HepG2 (cell line): Measurements from ENCODE around the gene SEC14L1. TPM values are rescaled to one million over a fixed set of nuclear protein-coding genes. Genes with fewer than 3 reads are reported as not detected.

ENCODE experiments used
- ATAC-seq: fragments of 200-7000 bp; cut with Tn5 transposase; 3 replicates; pipeline ENCODE4 v1.9.1; 2020; ENCODE audit warnings: mild to moderate bottlenecking, moderate library complexity
- BruUV-seq: library from RNA; stranded (reverse); fragments of 400-500 nt; replicated peaks from 2 replicates; lab custom pipeline; 2021; lab: Mats Ljungman, UMichigan
- CTCF ChIA-PET: fragments of 300-600 bp; formaldehyde crosslinking; extraction: SDS; loops from one replicate; lab custom pipeline; 2021; ENCODE audit warnings: low total read pairs, inconsistent platforms, low intra/inter-chr PET ratio; lab: Yijun Ruan, JAX
- POLR2A ChIA-PET: fragments of 350-600 bp; sonication (Branson Sonifier 250); formaldehyde crosslinking; loops from one replicate; lab custom pipeline; 2020; ENCODE audit warnings: antibody characterized with exemption, inconsistent platforms; lab: Yijun Ruan, JAX
- DNase-seq: peaks from one replicate; pipeline ENCODE4 v3.0.0-alpha.2; 2015; ENCODE audit warnings: low spot score
- FAIRE-seq: peaks from 3 replicates; lab custom pipeline; 2011; peaks lifted over from hg19 to GRCh38; lab: Jason Lieb, UNC
- H2AFZ ChIP-seq: one replicate; pipeline ENCODE4 v1.6.1; 2011; ENCODE audit warnings: low read length, inconsistent platforms
- H3K27ac ChIP-seq: fragments of 300-600 bp; 3 replicates; pipeline ENCODE4 v1.8.0; 2011; ENCODE audit warnings: mixed run types, mild to moderate bottlenecking, mixed read lengths, low read length, inconsistent platforms; ENCODE audit not compliant: insufficient read depth; ENCODE audit errors: extremely low read length
- H3K27me3 ChIP-seq, 2 experiments: fragments of 200-600 bp in 1 of 2; 2 replicates in 1 of 2; 3 replicates in 1 of 2; pipeline versions ENCODE4 v1.6.0 to v1.8.0; 2011; ENCODE audit warnings: low read length in 2 of 2, mild to moderate bottlenecking in 2 of 2, moderate library complexity in 2 of 2, inconsistent platforms in 1 of 2; ENCODE audit not compliant: insufficient read depth in 2 of 2, control insufficient read depth in 1 of 2
- H3K36me3 ChIP-seq, 2 experiments: fragments of 200-600 bp in 1 of 2; replicated peaks in 1 of 2; 2 replicates in 1 of 2; 3 replicates in 1 of 2; pipeline versions ENCODE4 v1.5.1 to v1.8.0; 2011; ENCODE audit warnings: low read length in 2 of 2, inconsistent platforms in 1 of 2; ENCODE audit not compliant: insufficient read depth in 2 of 2, control insufficient read depth in 1 of 2
- H3K4me1 ChIP-seq: 2 replicates; pipeline ENCODE4 v1.5.1; 2012; ENCODE audit warnings: low read length, inconsistent platforms; ENCODE audit not compliant: insufficient read depth
- H3K4me2 ChIP-seq: 2 replicates; pipeline ENCODE4 v1.6.0; 2011; ENCODE audit warnings: low read depth, low read length, inconsistent platforms
- H3K4me3 ChIP-seq, 3 experiments: fragments of 200-600 bp in 1 of 3; sonication (generic), shearing (Covaris generic) in 1 of 3; replicated peaks in 1 of 3; 2 replicates each; pipeline ENCODE4 v1.5.1; 2011 to 2016; ENCODE audit warnings: low read length in 3 of 3, inconsistent platforms in 2 of 3, low read depth in 2 of 3, mild to moderate bottlenecking in 2 of 3, control low read depth in 1 of 3, mixed read lengths in 1 of 3; ENCODE audit not compliant: insufficient read depth in 1 of 3
- H3K79me2 ChIP-seq: one replicate; pipeline ENCODE4 v1.6.1; 2011; ENCODE audit warnings: low read length, inconsistent platforms; ENCODE audit not compliant: insufficient read depth
- H3K9ac ChIP-seq: 2 replicates; pipeline ENCODE4 v1.6.0; 2011; ENCODE audit warnings: mild to moderate bottlenecking, low read depth, low read length, inconsistent platforms; ENCODE audit not compliant: insufficient read depth
- H3K9me3 ChIP-seq: 2 replicates; pipeline ENCODE4 v1.5.1; 2012; ENCODE audit warnings: mild to moderate bottlenecking, low read length
- H4K20me1 ChIP-seq: 2 replicates; pipeline ENCODE4 v1.6.0; 2011; ENCODE audit warnings: inconsistent platforms, mild to moderate bottlenecking, low read length, moderate library complexity; ENCODE audit not compliant: insufficient read depth
- ARNT2 ChIP-seq: sonication (generic); formaldehyde crosslinking; IDR thresholded peaks from 2 replicates; pipeline ENCODE4 v1.8.0; 2022; ENCODE audit warnings: mild to moderate bottlenecking, low read depth, missing genetic modification reagents, moderate library complexity
- ATM ChIP-seq: fragments of 450-650 bp; IDR thresholded peaks from 2 replicates; pipeline ENCODE4 v1.7.1; 2017; ENCODE audit warnings: mild to moderate bottlenecking, borderline replicate concordance
- HNRNPK ChIP-seq: fragments of 200-400 bp; formaldehyde crosslinking; IDR thresholded peaks from 2 replicates; pipeline ENCODE4 v1.6.1; 2018; ENCODE audit warnings: low read length, low read depth, moderate library complexity, mild to moderate bottlenecking; ENCODE audit not compliant: poor library complexity, severe bottlenecking
- MAFK ChIP-seq, 2 experiments: IDR thresholded peaks in 1 of 2; conservative IDR thresholded peaks in 1 of 2; 2 replicates each; pipeline ENCODE4 v1.6.1; 2011; ENCODE audit warnings: improper control_type of control experiment in 2 of 2, low read length in 2 of 2
- PRMT3 ChIP-seq: sonication (generic); formaldehyde crosslinking; IDR thresholded peaks from 2 replicates; pipeline ENCODE4 v1.8.1; 2022; ENCODE audit warnings: low read depth, mild to moderate bottlenecking, moderate library complexity, missing genetic modification reagents, borderline replicate concordance
- WGBS: methylation state at CpG from one replicate; pipeline ENCODE4 v1.1.6; 2017; ENCODE audit warnings: low lambda C conversion rate; 5-methylcytosine and 5-hydroxymethylcytosine counted together
- in situ Hi-C: cut with HindIII; loops from 2 replicates; pipeline ENCODE4 v1.10.0; 2017; ENCODE audit warnings: low pct_unique_long_range_greater_than_20kb; ENCODE audit not compliant: extremely low pct_ligation_motif_present
- intact Hi-C: fragments of 100-400 bp; cut with micrococcal nuclease; formaldehyde crosslinking; loops from one replicate; pipeline ENCODE4 v1.10.0; 2022; ENCODE audit not compliant: unreplicated experiment
- polyA plus RNA-seq, 8 experiments: library from polyadenylated mRNA; depleted of rRNA in 3 of 8; stranded (reverse) in 7 of 8; unstranded in 1 of 8; fragments of >200 nt; fragmentation: Illumina TruSeq in 4 of 8; extraction: Trizol in 4 of 8; gene quantifications; 2 replicates each; pipeline versions ENCODE4 v1.2.1 to v1.2.3, GENCODE V29; 2011 to 2016; ENCODE audit warnings: low read depth in 4 of 8, missing spikeins in 1 of 8, mixed read lengths in 1 of 8; ENCODE audit not compliant: insufficient read depth in 1 of 8
- total RNA-seq, 5 experiments: library from RNA; depleted of rRNA; stranded (reverse); fragments of >200 nt; fragmentation: Illumina TruSeq; extraction: Trizol; gene quantifications; 2 replicates each; pipeline ENCODE4 v1.2.3, GENCODE V29; 2016; ENCODE audit warnings: low read depth in 1 of 5
- TF ChIP-seq, protein P1 (sequence below): IDR thresholded peaks from 2 replicates; pipeline ENCODE4 v1.6.1; 2016; ENCODE audit warnings: missing compliant biosample characterization, missing genetic modification reagents, borderline replicate concordance
- TF ChIP-seq, protein P2 (sequence below): sonication (generic); formaldehyde crosslinking; conservative IDR thresholded peaks from 2 replicates; pipeline ENCODE4 v1.8.0; 2022; ENCODE audit warnings: mild to moderate bottlenecking, moderate library complexity, missing genetic modification reagents

SEC14L1 gene
- total and polyA plus RNA-seq, 2 of the 13 experiments (the other 11 are each of a cell fraction or from before 2014, with no cell fraction given), result 26.3 to 43.9 TPM

DNA sequence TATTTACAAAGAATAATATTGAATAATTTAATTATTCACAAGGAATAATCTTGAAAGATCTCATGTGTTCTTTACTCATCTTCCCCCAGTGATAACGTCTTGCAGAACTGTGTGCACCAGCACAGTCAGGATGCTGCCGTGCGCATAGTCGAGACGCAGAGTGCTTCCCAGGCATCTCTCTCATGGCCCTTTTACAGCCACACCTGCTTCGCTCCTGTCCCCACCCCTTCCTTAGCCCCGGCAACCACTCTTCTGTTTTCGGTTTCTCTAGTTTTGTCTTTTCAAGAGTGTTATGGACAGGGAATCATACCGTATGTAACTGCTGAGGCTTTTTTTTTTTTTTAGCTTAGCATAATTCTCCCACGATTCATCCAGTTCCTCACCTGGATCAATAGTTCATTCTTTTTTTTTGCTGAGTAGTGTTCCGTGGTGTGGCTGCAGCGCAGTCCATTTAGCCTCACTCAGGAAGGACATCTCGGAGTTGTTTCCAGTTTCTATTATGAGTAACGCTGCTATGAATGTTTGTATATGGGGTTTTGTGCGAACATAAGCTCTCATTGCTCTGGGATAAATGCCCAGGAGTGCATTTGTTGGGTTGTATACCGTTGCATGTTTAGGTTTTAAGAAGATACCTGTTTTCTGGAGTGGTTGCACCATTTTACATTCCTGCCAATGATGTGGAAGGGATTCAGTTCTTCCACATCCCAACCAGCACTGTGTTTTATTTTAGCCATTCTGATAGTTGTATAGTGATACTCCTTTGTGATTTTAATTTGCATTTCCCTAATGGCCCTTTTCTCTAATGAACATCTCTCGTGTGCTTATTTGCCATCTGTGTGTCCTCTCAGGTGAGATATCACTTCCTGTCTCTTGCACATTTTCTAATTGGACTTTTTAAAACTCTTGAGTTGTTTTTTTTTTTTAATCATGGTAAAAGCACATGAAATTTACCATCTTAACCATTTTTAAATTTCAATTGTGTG is 47.6 kb downstream of the SEC14L1 start (continued):
- TF ChIP-seq, protein P1, sequence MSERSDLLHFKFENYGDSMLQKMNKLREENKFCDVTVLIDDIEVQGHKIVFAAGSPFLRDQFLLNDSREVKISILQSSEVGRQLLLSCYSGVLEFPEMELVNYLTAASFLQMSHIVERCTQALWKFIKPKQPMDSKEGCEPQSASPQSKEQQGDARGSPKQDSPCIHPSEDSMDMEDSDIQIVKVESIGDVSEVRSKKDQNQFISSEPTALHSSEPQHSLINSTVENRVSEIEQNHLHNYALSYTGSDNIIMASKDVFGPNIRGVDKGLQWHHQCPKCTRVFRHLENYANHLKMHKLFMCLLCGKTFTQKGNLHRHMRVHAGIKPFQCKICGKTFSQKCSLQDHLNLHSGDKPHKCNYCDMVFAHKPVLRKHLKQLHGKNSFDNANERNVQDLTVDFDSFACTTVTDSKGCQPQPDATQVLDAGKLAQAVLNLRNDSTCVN (CRISPR knock-in tag), result no peak
- TF ChIP-seq ATM (no peak), MAFK (conservative IDR thresholded peaks at IDR 0.05 in 1 of 2, IDR thresholded peaks at IDR 0.05 in 1 of 2; ENCODE audit: low read length in 2 of 2) (peak; percentile 33 to 56; a peak in 3 of 4 replicates)
- TF ChIP-seq, protein P2, sequence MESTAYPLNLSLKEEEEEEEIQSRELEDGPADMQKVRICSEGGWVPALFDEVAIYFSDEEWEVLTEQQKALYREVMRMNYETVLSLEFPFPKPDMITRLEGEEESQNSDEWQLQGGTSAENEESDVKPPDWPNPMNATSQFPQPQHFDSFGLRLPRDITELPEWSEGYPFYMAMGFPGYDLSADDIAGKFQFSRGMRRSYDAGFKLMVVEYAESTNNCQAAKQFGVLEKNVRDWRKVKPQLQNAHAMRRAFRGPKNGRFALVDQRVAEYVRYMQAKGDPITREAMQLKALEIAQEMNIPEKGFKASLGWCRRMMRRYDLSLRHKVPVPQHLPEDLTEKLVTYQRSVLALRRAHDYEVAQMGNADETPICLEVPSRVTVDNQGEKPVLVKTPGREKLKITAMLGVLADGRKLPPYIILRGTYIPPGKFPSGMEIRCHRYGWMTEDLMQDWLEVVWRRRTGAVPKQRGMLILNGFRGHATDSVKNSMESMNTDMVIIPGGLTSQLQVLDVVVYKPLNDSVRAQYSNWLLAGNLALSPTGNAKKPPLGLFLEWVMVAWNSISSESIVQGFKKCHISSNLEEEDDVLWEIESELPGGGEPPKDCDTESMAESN, result no peak

DNA sequence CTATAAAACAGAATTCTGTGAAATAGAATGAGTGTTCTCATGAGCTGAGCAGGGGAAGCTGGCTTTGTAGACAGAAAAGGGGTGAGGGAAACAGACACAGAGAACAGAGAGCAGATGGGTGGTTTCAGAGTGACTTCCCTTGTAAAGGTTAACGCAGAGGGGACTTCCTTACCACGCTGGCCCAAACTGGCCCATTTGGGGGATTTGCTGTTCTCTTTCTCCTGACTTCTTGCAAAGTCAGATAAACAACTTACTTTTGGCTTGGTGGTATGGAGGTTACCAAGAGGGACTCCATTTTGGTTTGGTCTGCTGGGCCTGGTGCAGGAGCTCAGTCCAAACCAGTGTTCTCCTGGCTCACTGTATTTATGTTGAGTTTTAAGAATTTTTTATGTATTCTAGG is 48.4 kb downstream of the SEC14L1 start:
- Histone ChIP-seq H3K9ac (no peak overlapping the region), H3K27me3 (no peaks in the 10 kb centered on the region), H3K4me2 (no peak overlapping the region), H2AFZ (no peak overlapping the region), H3K79me2 (peaks cover 28% of the 10 kb centered on the region), H3K4me3 (no peak overlapping the region), H3K36me3 (peaks cover 20 to 33% of the 10 kb centered on the region in 2 experiments), H3K4me1 (peaks cover 33% of the 10 kb centered on the region), H3K9me3 (no peaks in the 10 kb centered on the region), H4K20me1 (peaks cover 2% of the 10 kb centered on the region; the same call in 1 of the 2 replicates), H3K27ac (no peak overlapping the region)
- FAIRE-seq (no peak), ATAC-seq (no peak), DNase-seq (no peak)
- intact Hi-C loops (loop anchor here (2.0 kb wide), 1 partner anchor 20 kb away; no protein-coding TSS in a partner anchor), in situ Hi-C loops (no loop called here)
- ChIA-PET POLR2A (no interaction called here), CTCF (no interaction called here)
- WGBS, result 100% methylated on average over 2 of the region's 2 CpGs
- TF ChIP-seq PRMT3 (no peak), ARNT2 (CRISPR knock-in tag) (no peak), HNRNPK (no peak)
- no TSS peak for BruUV-seq
